Measurements from ENCODE around the gene MFRP.

Gene MFRP

GRCh38 chr11:119378851-119379465 lies 32.5 kb upstream of the MFRP start:
- no peaks in the 10 kb centered on the region for H3K9me3 ChIP-seq (ENCODE audit: insufficient read depth, low read depth, low read length)
- no peaks in the 10 kb centered on the region for H3F3A ChIP-seq (ENCODE audit: low read depth)
- peak overlapping the region; percentile 10 for H3K4me2 ChIP-seq (ENCODE audit: low read depth, low read length, poor library complexity, severe bottlenecking)
- H3K4me3 ChIP-seq (ENCODE audit: low read length, poor library complexity, severe bottlenecking) = no peak overlapping the region
- H3K27me3 ChIP-seq (ENCODE audit: insufficient read depth, low read length, poor library complexity, severe bottlenecking) = no peaks in the 10 kb centered on the region
- H3K36me3 ChIP-seq (ENCODE audit: insufficient read depth, low read length) = no peaks in the 10 kb centered on the region
- no peaks in the 10 kb centered on the region for H3K79me2 ChIP-seq (ENCODE audit: insufficient read depth, low read length)
- no peaks in the 10 kb centered on the region for H3K9me2 ChIP-seq (replicated peaks; ENCODE audit: low read depth, low read length)
- H2AFZ ChIP-seq (ENCODE audit: low read length) = no peak overlapping the region
- H4K20me1 ChIP-seq (ENCODE audit: insufficient read depth, low read length, poor library complexity, severe bottlenecking) = no peaks in the 10 kb centered on the region
- H3K4me1 ChIP-seq (ENCODE audit: insufficient read depth, low read length, poor library complexity, severe bottlenecking) = peaks cover 22% of the 10 kb centered on the region
- peak overlapping the region; percentile 5 for H3K9ac ChIP-seq (ENCODE audit: low read depth, low read length, poor library complexity, severe bottlenecking)
- TF ChIP-seq, protein P1, sequence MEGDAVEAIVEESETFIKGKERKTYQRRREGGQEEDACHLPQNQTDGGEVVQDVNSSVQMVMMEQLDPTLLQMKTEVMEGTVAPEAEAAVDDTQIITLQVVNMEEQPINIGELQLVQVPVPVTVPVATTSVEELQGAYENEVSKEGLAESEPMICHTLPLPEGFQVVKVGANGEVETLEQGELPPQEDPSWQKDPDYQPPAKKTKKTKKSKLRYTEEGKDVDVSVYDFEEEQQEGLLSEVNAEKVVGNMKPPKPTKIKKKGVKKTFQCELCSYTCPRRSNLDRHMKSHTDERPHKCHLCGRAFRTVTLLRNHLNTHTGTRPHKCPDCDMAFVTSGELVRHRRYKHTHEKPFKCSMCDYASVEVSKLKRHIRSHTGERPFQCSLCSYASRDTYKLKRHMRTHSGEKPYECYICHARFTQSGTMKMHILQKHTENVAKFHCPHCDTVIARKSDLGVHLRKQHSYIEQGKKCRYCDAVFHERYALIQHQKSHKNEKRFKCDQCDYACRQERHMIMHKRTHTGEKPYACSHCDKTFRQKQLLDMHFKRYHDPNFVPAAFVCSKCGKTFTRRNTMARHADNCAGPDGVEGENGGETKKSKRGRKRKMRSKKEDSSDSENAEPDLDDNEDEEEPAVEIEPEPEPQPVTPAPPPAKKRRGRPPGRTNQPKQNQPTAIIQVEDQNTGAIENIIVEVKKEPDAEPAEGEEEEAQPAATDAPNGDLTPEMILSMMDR (conservative IDR thresholded peaks at IDR 0.05; ENCODE audit: low read length) = no peak
- TF ChIP-seq EZH2phosphoT487 (IDR thresholded peaks at IDR 0.05; ENCODE audit: borderline replicate concordance) = no peak

DNA sequence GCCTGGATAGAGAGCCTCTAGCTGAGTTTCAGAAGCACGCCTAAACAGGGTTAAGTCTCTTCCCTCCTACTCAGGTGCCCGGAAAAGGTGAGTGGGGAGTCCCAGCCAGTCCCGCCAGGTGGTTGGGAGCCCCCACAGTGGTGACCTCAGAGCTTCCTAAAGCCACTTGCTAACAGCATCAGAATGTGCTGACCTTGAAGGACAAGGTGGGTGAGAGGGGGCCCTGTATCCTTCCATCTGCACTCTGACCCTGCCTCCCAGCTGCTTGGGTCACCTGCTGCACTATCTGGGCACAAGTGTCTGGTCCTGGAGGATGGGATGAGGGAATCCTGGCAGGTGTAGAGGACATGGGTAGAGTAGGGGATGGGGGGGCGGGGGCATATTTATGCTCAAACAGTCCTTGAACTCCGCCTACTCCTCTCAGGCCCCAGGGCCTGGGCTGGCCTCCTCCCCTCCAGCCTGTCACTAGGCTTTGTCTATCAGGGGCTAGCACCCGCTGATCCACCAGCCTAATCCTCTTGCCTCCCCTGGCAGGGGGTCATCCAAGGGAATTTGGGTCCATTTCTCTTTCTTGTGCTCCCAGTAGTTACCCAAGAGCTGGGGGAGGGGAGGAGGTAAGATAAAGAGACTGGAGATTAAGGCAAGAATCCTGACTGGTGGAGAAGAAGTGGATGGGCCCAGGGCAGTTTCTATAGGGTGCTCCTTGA lies 31.6 kb upstream of the MFRP start:
- TF ChIP-seq, protein P1 (conservative IDR thresholded peaks at IDR 0.05; ENCODE audit: low read length) = no peak
- no peak for TF ChIP-seq EZH2phosphoT487 (IDR thresholded peaks at IDR 0.05; ENCODE audit: borderline replicate concordance)
- Histone ChIP-seq H4K20me1 (ENCODE audit: insufficient read depth, low read length, poor library complexity, severe bottlenecking) (no peaks in the 10 kb centered on the region), H3K4me2 (ENCODE audit: low read depth, low read length, poor library complexity, severe bottlenecking) (peak overlapping the region; percentile 28), H3K9ac (ENCODE audit: low read depth, low read length, poor library complexity, severe bottlenecking) (peak overlapping the region; percentile 58), H3K4me1 (ENCODE audit: insufficient read depth, low read length, poor library complexity, severe bottlenecking) (peaks cover 30% of the 10 kb centered on the region), H2AFZ (ENCODE audit: low read length) (no peak overlapping the region), H3K79me2 (ENCODE audit: insufficient read depth, low read length) (no peaks in the 10 kb centered on the region), H3K4me3 (ENCODE audit: low read length, poor library complexity, severe bottlenecking) (peak overlapping the region; percentile 2), H3K9me3 (ENCODE audit: insufficient read depth, low read depth, low read length) (no peaks in the 10 kb centered on the region), H3K27me3 (ENCODE audit: insufficient read depth, low read length, poor library complexity, severe bottlenecking) (no peaks in the 10 kb centered on the region), H3K9me2 (replicated peaks; ENCODE audit: low read depth, low read length) (no peaks in the 10 kb centered on the region), H3K36me3 (ENCODE audit: insufficient read depth, low read length) (no peaks in the 10 kb centered on the region), H3F3A (ENCODE audit: low read depth) (no peaks in the 10 kb centered on the region)

- Histone ChIP-seq H3K4me1 (ENCODE audit: insufficient read depth, low read length, poor library complexity, severe bottlenecking) (peaks cover 30% of the 10 kb centered on the region), H3K9me3 (ENCODE audit: insufficient read depth, low read depth, low read length) (no peaks in the 10 kb centered on the region), H2AFZ (ENCODE audit: low read length) (0 out of 2 replicates have a peak overlapping the region, but pooled peaks have one; percentile 45), H3K36me3 (ENCODE audit: insufficient read depth, low read length) (no peaks in the 10 kb centered on the region), H3K79me2 (ENCODE audit: insufficient read depth, low read length) (no peaks in the 10 kb centered on the region), H3K9ac (ENCODE audit: low read depth, low read length, poor library complexity, severe bottlenecking) (peak overlapping the region; percentile 58), H3F3A (ENCODE audit: low read depth) (no peaks in the 10 kb centered on the region), H4K20me1 (ENCODE audit: insufficient read depth, low read length, poor library complexity, severe bottlenecking) (no peaks in the 10 kb centered on the region), H3K4me2 (ENCODE audit: low read depth, low read length, poor library complexity, severe bottlenecking) (peak overlapping the region; percentile 28), H3K9me2 (replicated peaks; ENCODE audit: low read depth, low read length) (no peaks in the 10 kb centered on the region), H3K27me3 (ENCODE audit: insufficient read depth, low read length, poor library complexity, severe bottlenecking) (no peaks in the 10 kb centered on the region), H3K4me3 (ENCODE audit: low read length, poor library complexity, severe bottlenecking) (peak overlapping the region; percentile 2)
- TF ChIP-seq, protein P1 (conservative IDR thresholded peaks at IDR 0.05; ENCODE audit: low read length) = no peak
- no peak for TF ChIP-seq EZH2phosphoT487 (IDR thresholded peaks at IDR 0.05; ENCODE audit: borderline replicate concordance)
Measured at GRCh38 chr11:119377112-119377901, 30.8 kb upstream of the MFRP start.
